Vagina (tissue), 2 donors: ENCODE data around the gene ZMYND11.

Experiments used
- POLR2A ChIP-seq, 2 donors: fragments of 450-650 bp; IDR thresholded peaks; one replicate each; pipeline ENCODE4 v1.6.1; 2017; ENCODE audit warnings: antibody characterized with exemption in 2 of 2, mild to moderate bottlenecking in 2 of 2, moderate library complexity in 2 of 2
- POLR2AphosphoS5 ChIP-seq, 2 donors: sonication (generic); formaldehyde crosslinking; IDR thresholded peaks; one replicate each; pipeline ENCODE4 v1.9.0; 2017; ENCODE audit warnings: antibody characterized with exemption in 2 of 2, mild to moderate bottlenecking in 2 of 2, low read depth in 1 of 2; ENCODE audit not compliant: insufficient read depth in 1 of 2
- TF ChIP-seq, protein P1 (sequence below), 3 experiments: fragments of 450-650 bp in 2 of 3; fragments of 200-600 bp in 1 of 3; sonication (generic) in 1 of 3; IDR thresholded peaks; one replicate each; pipeline ENCODE4 v1.5.1; 2017 to 2019; ENCODE audit warnings: antibody characterized with exemption in 3 of 3, mild to moderate bottlenecking in 2 of 3, moderate library complexity in 2 of 3

DNA sequence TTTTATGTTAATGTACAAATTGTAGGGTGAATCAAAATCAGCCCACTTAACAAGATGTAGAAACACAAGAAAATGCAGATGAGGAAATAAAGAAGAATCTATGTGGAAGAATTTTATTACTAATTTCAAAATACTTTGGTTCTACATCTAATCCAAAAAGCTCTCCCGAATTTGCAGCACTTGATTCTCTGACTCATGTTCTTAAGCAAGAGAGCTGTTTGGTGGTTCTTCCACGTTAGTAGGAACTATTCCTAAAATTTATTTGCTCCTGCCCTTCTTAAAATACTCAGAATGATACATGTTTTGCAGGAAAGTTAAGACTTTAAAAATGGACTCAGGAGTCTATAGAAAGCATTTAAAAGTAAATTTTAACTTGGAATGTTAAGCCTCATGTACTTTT, 91.8 kb downstream of the ZMYND11 start:
- TF ChIP-seq POLR2A (IDR thresholded peaks at IDR 0.05) = no peak
- TF ChIP-seq, protein P1, sequence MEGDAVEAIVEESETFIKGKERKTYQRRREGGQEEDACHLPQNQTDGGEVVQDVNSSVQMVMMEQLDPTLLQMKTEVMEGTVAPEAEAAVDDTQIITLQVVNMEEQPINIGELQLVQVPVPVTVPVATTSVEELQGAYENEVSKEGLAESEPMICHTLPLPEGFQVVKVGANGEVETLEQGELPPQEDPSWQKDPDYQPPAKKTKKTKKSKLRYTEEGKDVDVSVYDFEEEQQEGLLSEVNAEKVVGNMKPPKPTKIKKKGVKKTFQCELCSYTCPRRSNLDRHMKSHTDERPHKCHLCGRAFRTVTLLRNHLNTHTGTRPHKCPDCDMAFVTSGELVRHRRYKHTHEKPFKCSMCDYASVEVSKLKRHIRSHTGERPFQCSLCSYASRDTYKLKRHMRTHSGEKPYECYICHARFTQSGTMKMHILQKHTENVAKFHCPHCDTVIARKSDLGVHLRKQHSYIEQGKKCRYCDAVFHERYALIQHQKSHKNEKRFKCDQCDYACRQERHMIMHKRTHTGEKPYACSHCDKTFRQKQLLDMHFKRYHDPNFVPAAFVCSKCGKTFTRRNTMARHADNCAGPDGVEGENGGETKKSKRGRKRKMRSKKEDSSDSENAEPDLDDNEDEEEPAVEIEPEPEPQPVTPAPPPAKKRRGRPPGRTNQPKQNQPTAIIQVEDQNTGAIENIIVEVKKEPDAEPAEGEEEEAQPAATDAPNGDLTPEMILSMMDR (IDR thresholded peaks at IDR 0.05) = no peak
- peak in 1 of 2 donors; percentile 14 for TF ChIP-seq POLR2AphosphoS5 (IDR thresholded peaks at IDR 0.05; ENCODE audit: insufficient read depth in 1 of 2, low read depth in 1 of 2)
